ENCODE data around the gene NUB1. TPM values are rescaled to one million over a fixed set of nuclear protein-coding genes. Genes with fewer than 3 reads are reported as not detected.

The NUB1 gene
- total RNA-seq, 1 donor from 2014 or later: 33.5 TPM

- no peak for DNase-seq
Observed at GRCh38 chr7:151378011-151378410, 36.4 kb downstream of the NUB1 start.

GRCh38 chr7:151378496-151379192, 37.0 kb downstream of the NUB1 start:
- DNase-seq: no peak

- no peak for DNase-seq
Observed at GRCh38 chr7:151379193-151379520, 37.5 kb downstream of the NUB1 start.

GRCh38 chr7:151379534-151380198, 38.1 kb downstream of the NUB1 start:
- DNase-seq: no peak

DNA sequence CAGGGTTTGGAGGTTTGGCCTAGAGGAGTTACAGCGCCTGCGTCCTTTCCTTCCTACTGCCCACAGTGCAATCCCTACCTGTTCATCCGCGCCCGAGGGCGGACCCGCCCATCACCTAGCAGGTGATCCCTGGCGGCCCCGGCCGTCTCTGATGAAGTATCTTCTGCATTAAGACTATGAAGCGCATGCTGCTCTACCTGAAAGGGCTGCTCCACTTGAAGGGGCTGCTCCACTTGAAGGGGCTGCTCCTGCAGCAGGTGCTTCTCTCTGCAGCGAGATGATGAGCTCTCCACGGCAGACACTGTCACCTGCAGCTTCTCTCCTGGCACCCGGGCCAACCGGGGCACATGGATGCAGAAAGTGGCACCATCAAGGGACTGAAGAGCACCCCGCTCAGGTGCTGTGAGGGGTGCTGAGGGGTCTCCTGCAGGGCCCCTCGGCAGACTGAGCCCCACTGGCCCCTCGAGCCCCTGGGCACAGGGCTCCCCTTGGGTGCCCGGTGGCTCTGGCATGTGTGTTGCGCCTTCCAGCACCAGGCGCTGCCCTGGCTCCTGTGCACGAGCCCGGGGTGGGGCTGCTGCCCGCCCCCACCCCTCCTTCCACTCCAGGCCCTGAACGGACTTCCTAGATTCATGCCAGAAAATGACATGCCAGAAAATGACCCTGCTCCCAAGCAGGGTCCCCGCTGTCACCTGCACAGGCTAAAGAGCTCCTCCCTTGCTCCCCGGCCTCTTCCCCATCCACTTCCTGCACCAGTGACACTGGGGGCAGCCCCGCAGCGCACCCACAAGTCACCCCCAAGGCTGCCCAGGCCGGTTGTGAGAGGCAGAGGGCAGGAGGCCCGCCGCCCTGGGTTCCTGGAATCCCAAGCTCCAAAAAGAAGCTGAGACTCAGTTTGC, 38.8 kb downstream of the NUB1 start:
- no peak for DNase-seq

- DNase-seq: no peak
Observed at GRCh38 chr7:151381098-151381347, 39.4 kb downstream of the NUB1 start.

- DNase-seq: no peak
Observed at GRCh38 chr7:151381348-151382078, 39.9 kb downstream of the NUB1 start.

DNA sequence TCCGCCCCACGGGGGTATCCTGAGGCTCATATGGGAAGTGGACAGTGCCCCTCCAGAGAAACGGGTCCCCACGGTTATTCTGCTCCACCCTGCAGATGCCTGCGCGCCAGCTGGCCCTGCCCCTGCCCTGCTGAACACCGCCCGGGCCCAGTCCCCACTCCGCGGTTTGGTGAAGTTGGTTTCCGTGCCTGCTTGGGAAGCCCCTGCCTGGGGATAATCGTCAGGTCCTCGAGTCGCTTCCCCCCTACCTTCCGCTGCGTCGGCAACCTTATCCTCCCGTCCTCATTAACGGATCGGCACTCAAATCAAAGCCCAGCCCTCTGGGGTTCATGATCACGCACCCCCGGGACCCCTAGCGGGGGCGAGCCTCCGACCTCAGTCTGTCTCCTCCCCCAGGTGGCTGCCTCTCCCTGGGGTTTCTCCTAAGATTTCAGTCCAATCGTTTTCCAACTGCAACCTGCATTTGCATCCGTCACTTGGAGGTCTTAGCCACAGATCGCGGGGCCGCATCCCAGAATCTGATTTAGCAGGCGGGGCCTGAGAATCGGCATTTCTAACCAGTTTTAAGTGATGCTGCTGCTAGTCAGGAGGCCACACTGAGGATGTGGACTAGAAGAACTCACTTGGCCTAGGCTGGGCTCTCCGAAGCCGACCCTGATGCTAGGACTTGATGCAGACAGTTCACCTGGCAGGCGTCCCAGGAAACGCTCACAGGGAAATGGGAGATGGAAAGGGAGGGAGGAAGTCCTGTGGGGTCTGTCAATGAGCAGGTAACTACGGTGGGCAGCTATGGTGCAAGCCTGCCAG, 40.7 kb downstream of the NUB1 start:
- DNase-seq: no peak

DNA sequence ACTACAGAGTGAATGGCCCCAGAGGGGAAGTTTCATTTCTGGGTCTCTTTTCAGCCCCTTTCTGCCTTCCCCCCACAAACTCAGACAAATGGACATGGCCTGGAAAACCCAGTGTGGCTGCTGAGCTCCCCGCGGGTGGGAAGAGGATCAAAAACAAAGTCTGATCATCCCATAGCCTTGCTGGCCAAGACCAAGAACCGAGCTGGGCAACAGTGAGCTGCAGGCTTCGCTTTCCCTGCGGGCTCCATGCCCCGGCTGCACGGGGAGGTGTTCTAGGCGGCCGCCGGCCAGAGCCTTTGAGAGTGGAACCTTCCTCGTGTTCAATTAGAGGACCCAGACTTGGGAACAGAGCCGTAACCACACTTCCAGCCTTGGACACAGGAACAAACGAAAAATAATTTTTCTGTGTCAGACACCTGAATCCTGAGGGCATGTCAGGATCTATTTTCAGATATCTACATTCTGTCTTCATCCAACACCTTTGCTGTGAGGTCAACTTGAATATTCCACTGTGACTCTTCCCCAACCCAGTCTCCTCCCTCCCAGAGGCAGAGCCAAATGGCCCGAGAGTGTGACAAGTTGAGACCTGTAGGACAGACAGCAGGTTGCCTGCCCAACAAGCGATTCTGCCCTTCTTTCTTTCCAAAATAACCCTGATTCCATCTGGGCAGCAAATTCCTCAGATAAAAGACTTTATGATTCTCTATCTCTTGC, 42.2 kb downstream of the NUB1 start:
- no peak for DNase-seq

DNA sequence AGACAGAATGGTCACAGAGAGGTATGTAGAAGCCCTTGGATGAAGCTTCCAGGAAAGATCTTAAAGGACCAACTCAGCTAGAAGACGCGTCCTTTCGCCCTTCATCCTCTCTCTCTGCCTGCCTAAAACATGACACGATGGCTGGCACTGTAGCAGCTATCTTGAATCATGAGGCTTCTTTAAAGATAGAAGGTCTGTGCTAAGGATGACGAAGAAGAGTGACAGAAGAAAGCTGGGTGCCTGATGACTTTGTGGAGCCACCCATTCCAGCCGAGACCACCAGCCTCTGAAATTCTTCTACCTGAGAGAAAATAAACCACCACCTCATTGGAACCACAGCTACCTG, 42.7 kb downstream of the NUB1 start:
- DNase-seq: no peak

DNA sequence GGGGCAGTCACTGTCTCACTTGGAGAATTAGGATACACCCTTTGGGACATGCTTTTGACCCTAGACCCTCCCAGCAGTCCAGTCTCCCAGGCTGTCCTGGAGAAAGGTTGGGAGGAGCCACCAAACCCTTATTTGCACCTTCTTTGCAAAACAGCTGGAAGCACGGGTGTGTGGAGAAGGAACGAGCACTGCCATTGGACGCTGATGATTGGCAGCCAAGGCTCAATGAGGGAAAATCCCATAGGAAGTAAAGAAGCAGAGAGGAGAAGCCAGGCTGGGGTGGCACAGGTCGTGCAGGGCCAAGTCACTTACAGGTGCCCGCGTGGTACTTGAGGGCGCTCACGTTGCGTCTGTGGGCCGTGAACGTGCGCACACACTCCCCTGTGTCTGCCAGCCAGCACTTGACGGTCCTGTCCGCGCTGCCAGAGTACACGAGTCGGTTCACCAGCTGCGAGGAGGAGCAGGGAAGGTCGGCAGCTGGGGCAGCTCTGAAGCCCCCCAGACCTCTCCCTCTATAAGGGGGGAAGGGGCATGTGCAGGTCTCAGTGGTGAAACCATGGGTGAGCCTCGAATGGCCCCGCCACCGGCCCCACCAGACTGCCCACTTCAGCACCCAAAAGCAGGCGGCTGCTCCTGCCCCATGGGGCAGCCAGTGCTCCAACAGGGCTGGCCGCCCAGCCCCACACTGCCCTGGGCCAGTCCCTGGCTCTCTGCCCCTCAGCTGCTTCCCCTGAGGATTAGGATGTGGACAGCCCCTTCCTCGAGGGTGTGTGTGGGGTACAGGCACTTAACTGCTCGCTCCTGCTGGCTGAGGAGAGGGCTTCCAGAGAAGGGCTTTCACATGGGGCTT, 43.4 kb downstream of the NUB1 start:
- DNase-seq: no peak

DNA sequence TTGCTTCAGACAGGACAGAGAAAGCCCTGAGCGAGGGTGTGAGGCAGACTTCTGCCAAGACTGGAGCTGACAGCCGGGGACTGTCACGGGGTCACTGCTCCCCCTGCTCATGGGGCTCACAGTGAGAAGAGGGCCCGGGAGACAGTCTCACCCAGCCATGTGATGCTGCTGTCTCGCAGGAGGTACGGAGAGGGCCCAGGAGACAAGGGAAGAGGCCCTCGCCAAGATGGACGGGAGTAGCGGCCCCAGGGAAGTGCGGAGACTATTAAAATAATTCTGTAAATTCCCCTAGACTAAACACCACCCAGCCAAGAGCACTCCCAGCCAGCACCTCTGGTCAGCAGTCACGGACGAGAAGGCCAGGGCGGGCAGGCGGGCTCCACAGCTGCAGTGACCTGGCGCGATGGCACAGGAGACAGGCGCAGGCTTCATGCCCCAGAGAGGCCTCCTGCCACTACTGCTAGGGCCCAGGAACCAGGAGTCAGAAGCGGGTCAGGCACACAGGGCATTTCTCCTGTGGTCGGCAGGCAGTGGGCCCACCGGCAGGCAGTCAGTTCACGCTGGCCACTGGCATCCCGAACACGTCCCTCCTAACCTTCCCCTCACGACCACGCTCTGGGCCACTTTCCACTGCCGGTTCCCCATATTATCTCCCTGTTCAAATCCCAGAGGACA, 44.2 kb downstream of the NUB1 start:
- DNase-seq: no peak

- no peak for DNase-seq
Observed at GRCh38 chr7:151386301-151387160, 44.9 kb downstream of the NUB1 start.

- no peak for DNase-seq
Observed at GRCh38 chr7:151387161-151388006, 45.8 kb downstream of the NUB1 start.

GRCh38 chr7:151388007-151388297, 46.3 kb downstream of the NUB1 start:
- no peak for DNase-seq

GRCh38 chr7:151388430-151388829, 46.8 kb downstream of the NUB1 start:
- DNase-seq: no peak

- no peak for DNase-seq
Observed at GRCh38 chr7:151389096-151389767, 47.6 kb downstream of the NUB1 start.
